IPS-NIHi11 (cell line): ENCODE measurements around the gene MVP.
"Not testable (repeated sequence)": the region's sequence is repeated elsewhere in the genome, so short reads cannot be mapped to it uniquely, and the experiment has no call there.

Experiments used
- DNase-seq: peaks from one replicate; pipeline ENCODE4 v3.0.0; 2012; ENCODE audit warnings: mixed read lengths, low spot score

The MVP gene

DNA sequence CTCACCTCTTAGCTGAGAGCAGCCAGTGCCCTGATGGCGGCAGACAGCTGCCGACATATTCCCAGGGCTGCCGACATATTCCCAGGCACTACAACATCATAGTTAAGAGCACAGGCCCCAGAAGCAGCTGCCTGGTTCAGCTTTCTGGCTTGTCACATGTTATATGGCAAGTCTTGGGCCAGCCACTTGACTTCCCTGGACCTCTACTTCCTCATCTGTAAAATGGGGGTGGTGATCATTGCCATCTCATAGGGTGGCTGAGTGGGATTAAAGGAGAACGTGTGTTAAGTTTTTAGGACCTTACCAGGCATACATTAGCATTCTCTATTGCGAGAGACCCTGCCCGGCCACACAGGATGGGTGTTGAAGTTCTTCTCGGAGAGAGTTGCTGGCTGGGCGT lies 23.7 kb downstream of the MVP start:
- no peak for DNase-seq

DNA sequence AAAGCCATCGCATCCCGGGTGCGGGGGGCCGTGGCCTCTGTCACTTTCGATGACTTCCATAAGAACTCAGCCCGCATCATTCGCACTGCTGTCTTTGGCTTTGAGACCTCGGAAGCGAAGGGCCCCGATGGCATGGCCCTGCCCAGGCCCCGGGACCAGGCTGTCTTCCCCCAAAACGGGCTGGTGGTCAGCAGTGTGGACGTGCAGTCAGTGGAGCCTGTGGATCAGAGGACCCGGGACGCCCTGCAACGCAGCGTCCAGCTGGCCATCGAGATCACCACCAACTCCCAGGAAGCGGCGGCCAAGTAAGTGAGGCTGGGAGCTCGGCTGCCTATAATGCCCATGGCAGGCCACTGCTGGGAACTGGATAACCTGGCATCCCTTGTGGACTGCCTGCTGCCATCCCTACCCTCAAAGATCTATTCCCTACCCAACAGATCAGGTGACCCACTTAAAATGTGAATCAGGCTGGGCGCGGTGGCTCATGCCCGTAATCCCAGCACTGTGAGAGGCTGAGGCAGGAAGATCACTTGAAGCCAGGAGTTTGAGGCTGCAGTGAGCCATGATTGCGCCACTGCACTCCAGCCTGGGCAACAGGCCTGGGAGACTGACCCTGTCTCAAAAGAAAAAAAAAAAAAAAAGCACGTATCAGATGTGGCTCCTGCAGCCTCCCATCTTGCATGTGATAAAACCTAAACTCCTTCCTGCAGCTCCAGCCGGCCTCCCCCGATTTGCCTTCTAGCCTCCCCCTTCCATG lies 24.5 kb downstream of the MVP start:
- no peak for DNase-seq

DNA sequence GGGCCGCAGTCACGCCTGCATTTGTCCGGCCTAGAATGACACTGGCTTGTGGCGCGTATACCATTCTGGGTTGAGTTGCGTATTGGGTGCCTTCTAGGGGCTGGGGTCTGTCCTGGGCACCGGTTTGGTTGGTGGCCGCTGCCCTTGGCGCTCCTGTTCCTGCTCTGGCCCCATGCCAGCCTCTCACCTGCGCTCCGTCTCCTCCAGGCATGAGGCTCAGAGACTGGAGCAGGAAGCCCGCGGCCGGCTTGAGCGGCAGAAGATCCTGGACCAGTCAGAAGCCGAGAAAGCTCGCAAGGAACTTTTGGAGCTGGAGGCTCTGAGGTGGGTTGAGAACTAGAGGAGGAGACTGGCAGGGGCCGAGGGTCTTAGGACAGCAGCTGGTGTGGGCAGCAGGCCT lies 25.4 kb downstream of the MVP start:
- DNase-seq = no peak

DNA sequence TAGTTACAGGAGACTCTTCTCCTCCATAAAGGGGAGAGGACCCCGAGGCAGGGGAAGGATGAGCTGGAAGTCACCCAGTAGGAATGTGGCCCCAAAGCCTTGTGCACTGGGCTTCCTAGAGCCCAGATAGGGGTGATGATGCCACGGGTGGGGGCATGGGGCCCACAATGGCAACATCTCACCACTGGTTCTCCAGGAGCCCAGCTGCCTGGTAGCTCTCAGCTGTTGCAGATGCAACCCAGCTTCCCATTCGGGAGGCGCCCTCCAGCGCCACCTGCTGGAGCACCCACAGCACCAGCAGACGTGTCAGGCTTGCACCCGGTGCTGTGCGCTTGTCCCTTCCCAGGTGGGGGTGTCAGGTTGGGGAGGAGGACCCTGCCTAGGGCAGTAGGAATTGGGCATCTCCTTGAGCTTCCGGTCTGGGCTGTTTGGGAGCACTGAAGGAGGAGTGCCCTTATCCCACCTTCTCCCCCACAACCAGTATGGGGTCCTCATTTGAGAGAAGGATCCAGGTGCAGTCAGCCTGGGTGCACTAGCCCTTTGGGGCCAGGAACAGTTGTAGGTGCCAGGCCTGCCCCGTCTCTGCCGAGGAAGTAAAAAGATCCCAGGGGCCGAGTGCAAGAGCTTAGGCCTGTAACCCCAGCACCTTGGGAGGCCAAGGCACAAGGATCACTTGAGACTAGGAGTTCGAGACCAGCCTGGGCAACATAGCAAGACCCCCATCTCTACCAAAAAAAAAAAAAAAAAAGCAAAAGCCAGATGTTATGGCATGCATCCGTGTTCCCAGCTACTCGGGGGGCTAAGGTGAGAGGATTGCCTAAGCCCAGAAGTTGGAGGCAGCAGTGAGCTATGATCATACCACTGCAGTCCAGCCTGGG lies 28.4 kb downstream of the MVP start:
- DNase-seq = peak; percentile 84

DNA sequence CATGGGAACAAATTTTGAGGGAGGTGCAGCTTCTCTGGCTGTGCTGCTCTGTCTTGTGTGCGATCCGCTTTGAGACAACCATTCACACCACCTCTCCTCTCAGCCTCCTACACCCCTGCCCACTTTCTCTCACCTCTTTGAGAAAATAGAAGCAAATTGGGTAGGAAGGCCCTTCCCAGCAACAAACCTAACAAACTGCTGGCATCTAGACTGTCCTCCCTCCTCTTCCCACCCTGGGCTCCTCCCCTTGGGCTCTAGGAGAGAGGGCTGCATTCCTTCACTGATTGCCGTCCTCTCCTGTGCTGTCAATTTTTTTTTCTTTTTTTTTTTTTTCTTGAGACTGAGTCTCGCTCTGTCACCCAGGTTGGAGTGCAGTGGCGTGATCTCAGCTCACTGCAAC lies 29.2 kb downstream of the MVP start:
- DNase-seq = peak; percentile 60

DNA sequence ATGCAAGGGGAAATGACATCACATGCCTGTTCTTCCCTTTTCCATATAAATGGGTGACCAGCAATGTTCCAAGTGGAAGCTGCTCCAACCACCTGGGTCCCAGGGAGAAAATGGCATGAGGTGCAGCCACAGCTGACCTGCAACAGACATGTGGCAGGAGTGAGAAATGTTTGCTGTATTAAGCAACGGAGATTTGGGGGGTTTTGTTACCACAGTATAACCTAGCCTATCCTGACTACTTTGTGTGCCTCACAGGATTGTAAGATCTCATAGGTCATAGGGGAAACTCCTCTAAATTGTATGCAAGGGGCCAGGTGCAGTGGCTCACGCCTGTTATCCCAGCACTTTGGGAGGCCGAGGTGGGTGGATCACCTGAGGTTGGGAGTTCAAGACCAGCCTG lies 30.7 kb downstream of the MVP start:
- no peak for DNase-seq

DNA sequence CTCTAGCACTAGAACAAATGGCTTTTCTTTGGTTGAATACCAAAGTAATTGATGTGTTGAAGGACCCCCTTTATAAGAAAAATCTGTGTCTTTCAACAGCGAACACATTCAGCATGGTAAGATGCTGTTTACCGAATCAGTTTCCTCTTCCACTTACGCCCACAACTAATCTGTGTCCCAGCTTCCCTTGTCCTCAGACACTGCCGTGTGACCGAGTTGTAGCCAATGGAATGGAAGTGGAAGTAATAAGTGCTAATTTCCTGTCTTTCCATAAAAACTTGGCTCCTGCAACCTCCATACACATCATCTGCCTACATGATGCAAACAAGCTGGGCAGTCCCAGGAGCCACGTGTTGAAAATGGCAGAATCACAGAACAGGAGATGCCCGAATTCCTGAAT lies 32.4 kb downstream of the MVP start:
- DNase-seq = no peak

DNA sequence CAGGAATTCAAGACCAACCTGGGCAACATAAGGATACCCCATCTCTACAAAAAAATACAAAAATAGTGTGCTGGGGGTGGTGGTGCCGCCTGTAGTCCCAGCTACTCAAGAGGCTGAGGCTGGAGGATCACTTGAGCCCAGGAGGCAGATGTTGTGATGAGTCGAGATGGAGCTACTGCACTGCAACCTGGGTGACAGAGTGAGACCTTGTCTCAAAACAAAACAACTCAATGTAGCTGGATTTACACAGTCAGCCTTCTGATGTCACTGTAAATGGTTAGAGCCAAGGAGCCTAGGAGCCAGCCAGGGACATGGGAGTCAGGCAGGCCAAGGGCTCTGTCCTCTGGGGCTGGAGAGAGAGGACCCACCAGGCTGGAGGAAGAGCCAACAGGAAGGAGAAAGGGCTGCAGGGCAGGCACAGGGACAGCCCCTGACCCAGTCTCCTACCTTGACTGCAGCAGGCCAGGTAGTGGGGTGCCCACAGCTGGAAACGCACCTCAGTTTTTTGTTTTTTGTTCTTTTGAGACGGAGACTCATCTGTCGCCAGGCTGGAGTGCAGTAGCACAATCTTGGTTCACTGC lies 34.3 kb downstream of the MVP start:
- DNase-seq = no peak

DNA sequence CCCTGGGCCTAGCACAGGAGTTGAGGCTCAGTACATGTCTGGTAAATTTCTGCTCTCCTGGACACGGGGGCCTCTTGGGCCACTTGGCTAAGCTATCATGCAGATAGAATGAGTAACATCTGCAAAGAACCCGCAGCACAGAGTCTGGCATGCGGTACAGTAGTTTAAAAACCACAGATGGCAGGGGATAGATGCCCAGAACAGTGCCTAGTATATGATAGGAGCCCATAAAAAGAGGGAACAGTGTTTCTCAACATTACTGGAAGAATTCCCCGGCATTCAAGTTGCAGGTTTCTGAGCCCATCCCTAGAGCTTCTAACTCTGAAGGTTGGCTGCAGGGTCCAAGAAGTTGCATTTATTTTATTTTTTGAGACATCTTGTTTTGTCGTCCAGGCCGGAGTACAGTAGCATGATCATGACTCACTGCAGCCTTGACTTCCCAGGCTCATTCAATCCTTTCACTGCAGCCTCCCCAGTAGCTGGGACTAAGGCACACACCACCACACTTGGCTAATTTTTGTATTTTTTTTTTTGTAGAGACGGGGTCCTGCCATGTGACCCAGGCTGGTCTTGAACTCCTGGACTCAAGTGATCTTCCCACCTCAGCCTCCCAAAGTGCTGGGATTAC lies 37.0 kb downstream of the MVP start:
- DNase-seq = no peak

DNA sequence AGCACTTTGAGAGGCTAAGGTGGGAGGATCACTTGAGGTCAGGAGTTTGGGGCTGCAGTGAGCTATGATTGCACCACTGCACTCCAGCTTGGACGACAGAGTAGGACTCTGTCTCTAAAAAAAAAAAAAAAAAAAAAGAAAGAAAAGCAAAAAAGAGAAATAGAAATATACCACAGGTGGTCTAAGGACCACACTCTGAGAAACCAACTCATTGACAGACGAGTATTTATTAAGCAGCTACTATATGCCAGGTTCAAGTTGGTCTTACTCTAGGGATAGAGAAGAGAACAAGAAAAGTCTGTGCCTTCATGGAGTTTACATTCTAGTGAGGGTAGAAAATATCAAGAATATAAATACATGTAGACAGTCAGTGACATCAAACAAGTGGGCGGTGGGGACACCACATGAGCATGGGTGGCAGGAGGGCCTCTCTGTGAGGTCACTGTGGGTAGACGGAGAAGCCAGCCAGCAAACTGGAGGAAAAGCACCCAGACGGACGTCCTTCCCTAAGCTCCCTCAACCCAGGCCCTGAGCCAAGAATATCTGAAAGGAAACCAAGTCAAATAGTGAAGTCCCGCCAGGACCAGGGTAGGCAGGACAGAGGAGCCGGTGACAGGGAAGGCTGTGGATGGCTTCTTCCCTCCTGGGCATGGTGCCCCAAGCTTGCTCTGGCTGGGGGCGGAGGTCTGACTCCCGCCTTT lies 38.0 kb downstream of the MVP start:
- DNase-seq = no peak

DNA sequence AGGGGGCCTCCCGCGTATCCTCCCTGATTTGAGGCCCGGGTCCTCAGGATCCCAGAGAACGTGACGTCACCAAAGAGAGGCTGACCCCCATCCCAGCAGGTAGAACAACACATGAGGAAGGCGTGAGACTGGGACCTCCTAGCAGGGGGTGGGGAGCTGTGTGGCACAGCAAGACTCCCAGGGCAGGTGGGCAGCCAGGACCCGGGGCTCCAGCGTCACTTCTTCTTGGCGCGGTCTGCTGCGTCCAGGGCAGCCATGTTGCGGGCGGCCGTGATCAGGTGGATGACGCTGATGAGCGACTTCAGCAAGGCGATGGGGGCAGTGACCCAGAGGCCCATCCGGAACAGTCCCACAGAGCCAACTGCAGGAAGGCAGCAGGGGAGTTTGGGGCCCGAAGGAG lies 38.7 kb downstream of the MVP start:
- no peak for DNase-seq

DNA sequence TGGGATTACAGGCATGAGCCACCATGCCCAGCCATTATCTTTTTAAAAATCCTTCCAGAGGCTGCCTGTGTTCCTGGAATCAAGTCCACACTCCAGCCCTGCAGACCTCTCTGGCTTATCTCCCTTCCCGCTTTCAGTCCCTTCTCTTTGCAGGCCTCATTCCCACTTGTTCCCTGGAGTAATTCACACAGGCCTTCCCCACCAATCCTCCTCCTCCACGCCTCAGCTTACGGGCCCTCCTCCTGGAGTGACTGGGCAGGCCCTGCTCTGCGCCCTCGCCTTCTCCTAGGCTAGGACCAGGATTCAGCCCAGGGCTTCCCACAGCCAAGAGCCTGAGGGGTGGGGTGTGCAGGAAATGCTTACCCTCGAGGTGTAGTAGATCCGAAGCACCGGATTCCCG lies 40.0 kb downstream of the MVP start:
- DNase-seq = no peak

DNA sequence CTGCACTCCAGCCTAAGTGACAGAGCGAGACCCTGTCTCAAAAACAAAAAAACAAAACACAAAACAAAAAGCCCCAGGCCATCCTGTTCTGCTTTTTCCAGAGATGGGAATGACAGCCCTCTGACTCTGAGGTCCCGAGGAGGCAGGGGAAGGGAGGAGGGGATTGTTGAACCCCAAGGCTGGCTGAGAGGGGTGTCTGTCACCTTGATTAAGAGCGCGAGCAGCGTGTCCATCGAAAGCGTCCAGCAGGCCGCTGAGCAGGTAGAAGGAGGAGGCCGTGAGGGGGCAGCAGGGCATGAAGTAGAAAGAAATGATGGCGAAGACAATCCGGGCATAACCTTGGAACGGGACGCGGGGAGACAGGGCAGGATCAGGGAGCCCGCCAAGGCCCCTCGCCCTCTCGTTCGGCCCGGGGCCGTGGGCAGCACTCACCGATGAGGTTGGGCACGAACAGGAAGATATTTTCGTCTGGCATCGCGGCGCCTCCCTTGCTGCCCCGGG lies 42.2 kb downstream of the MVP start:
- peak; percentile 36 for DNase-seq

DNA sequence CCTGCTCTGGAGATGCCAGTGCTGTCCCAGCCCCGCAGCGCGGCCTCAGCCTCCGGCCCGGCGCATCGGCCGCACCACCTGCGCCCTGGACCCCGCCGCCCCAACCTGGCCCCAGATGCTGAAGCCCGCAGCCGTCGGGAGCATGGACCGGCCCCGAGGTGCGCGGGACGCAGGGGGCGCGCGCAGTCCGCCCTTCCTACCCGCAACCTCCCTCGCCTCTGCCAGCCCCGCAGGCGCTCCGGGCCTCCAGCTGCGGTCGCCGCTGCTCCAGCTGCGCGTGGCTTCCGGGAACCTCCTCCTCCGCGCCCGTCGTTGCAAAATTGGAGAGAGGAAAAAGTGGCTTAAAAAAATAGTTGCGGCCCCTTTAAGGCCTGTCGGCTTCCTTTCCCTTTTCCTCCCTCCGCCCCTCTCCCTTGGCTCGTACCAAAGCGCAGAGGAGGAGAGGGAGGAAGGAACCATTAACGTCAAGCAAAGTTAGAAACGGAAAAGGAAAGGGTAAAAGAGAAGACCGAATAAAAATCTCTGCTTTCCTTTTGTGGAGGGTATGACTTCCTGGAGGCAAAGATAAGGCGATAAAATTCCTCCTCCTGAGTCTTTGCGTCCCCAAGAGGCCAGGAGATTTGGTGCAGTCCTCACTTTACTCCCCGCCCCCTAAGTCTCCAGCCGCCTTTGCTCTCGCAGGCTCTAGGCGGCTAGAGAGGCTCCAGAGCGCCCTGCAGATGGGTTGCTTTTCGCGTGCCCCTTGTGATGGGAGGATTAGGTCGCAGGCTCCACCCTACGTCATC lies 42.8 kb downstream of the MVP start, which contains the start of gene CDIPT:
Gene CDIPT, minus strand, starts transcription at position 343 of the 785 bp plus-strand sequence. CDS start 369 bp downstream, outside the sequence.
- DNase-seq = peak; percentile 89

DNA sequence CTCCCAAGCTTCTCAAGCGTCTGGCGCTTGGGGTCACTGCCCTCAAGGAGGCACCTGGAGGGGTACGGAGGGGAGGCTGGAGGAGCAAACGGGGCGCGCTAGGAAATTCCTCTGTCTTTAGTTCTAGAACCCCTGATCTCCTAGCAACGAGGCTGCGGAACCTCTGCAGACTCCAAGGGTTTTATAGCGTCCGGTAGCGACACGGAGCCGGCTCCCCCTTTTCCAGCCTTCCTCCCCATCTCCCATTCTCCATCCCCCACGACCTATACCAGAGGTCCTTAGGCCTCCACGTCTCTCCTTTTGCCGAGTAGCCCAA lies 43.4 kb downstream of the MVP start:
- DNase-seq = no peak

DNA sequence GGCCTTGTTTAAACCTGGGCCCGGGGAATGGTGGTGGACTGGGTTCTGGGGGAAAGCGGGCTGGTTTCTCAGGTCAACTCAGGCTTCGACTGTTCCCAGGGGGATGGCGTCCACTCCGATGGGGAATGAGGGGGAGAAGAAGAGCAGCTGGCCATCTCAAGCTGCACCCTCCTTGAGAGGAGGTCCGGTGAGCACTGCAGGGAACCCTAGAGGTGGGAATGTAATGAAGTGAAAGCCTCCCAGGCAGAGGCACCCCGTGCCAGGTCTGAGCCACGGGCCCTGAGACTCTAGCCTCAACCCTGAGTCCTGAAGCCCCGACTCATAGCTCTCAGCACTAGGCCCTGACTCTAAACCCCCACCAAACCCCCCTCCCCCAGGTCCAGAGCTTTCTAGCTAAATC lies 43.9 kb downstream of the MVP start:
- DNase-seq = no peak

DNA sequence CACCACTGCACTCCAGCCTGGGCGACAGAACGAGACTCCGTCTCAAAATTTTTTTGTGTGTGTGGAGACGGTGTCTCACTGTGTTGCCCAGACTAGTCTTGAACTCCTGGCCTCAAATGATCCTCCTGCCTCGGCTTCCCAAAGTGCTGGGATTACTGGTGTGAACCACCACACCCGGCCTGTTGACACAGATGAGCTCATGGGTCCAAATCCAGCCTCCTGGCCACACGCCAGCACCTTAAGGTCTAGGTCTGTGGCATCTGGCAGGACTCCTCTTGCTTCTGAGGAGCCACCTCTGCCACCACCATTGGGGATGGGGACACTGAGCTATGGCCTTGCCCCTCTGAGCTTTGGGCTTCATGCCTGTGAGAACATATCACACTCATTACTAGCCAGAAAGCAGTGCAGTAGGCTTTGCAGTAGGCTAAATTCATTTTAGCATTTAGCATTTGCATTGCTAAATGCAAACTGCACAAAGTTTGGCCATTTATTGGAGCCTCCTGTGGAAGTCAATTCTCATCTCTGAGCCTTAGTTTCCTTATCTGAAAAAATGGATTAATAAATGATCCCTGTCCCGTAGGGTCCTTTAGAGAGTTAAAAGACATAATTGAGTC lies 48.2 kb downstream of the MVP start:
- DNase-seq = no peak

DNA sequence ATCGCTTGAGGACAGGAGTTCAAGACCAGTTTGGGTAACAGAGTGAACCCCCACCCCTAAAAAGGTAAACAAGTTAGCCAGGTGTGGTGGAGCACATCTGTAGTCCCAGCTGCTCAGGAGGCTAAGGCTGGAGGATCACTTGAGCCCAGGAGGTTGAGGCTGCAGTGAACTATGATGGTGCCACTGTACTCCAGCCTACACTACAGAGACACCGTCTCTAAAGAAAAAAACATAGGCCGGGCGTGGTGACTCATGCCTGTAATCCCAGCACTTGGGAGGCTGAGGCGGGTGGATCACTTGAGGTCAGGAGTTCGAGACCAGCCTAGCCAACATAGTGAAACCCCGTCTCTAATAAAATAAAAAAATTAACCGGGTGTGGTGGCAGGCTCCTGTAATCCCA lies 48.8 kb downstream of the MVP start:
- DNase-seq = not testable (repeated sequence)

DNA sequence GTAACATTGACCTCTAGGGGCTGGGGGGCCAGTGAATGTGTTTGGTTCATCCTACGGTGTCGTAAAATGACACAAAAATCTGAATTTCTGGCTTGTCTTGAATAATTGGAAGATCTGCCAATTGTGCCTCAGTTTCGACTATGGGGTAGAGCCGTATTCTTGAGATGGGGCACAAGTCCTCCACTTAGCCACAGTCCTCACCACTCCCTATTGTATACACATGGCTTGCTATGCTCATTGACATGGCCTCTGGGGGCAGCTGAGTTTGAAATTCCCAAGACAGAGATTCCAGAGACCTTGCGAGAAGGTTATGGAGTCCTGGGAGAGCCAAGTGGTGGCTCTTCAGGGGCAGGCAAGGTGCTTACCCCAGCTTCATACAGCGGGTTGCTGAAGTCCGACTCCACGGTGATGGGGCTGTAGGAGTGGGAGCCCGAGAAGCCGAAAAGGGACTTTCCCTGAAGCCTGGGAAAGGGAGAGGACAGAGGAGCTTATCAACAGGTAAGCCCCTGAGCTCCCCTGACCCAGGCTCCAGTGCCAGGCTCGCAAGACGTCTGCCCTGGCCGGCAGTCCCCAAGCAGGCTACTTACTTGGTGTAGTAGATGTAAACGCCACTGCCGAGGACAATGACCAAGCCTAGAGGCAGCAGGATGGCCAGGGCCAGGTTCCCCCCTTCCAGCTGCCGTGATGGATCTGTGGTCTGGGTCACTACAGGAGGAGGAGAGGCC lies 51.7 kb downstream of the MVP start:
- no peak for DNase-seq

DNA sequence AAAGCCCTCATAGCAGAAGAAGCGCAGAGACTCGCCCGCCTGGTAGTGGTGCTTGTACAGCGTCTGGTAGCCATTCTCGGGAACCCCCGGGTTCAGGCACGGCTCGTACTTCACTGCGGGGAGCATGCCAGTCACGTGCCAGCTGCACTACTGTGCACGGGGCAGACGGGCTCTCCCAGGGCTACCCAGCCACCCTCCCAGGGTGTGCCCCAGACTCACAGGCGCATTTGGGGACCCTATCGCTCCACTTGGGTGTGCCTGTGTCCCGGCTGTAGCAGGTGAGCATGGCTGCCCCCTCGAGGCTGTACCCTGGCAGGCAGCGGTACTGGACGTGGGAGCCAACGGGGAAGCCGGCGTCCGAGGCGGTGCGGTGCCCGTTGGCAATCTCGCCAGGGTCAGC lies 53.1 kb downstream of the MVP start:
- no peak for DNase-seq
